GM18517 (cell line): ENCODE measurements around the gene POLE.
"Not testable (repeated sequence)": the region's sequence is repeated elsewhere in the genome, so short reads cannot be mapped to it uniquely, and the experiment has no call there.

ENCODE experiments used
- ATAC-seq: cut with Tn5 transposase; IDR thresholded peaks from one replicate; pipeline ENCODE4 v1.9.1; 2021; ENCODE audit warnings: mild to moderate bottlenecking, moderate library complexity; ENCODE audit not compliant: unreplicated experiment

POLE gene

DNA sequence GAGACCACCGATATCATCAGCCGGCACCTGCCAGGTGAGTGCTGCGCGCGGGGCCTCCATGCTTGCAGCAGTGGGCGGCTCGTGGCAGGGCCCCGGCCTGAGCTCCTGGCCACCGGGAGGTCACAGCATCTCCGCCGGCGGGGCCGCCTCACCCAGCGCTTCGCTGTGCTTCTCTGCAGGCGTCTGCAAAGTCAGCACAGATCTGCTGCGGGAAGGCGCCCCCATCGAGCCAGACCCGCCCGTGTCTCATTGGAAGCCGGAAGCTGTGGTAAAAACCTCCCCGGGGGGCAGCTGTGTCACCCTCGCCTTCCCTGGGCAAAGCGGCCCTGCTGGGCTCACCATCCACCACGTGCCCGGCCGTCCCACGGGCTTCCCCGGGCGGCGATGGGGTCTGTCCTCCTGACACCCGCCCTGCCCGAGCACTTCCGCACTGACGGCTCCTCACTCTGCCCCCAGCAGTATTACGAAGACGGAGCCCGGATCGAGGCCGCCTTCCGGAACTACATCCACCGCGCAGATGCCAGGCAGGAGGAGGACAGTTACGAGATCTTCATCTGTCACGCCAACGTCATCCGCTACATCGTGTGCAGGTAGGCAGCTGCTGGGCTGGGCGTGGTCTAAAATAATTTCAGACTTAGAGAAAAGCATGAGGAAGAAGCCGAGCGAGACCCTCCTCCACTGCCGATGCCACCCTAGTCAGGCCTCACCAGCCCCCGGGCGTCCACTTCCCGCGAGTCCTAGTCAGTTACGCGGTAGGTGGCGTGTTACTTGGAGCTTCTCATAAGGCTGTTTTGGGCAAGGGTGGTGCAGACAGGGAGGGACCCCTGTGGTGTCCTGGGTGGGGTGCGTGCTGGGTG is 30.6 kb upstream of the POLE start:
- ATAC-seq: no peak

DNA sequence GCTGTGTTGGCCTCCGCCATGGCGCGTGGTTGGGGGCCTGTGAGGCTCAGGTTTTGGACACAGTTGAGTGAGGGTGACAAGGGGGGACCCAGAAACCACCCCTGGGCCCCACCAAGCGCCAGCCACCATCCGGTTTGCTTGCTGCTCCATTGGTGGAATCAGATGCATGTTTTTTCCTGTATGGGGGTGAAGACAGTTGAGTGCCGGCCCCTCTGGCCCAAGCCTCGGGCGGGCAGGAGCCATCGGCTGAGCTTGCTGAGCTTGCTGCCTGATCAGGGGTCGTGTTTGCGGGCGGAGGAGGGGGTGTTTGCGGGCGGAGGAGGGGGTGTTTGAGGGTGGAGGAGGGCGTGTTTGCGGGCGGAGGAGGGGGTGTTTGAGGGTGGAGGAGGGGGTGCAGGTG is 29.9 kb upstream of the POLE start:
- ATAC-seq: no peak

DNA sequence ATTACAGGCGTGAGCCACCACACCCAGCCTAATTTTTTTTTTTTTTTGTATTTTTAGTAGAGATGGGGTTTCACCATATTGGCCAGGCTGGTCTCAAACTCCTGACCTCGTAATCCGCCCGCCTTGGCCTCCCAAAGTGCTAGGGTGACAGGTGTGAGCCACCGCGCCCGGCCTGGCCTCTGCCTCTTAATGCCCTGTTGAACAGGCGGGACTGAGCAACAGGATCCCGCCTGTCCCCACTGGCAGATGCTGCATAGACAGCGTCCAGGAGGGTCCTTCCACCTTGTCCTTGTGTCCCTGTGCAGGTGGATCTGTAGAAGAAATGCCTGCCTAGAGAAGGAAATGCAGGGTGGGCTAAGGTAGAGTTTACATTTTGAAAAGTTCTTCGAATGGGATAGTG is 29.2 kb upstream of the POLE start:
- ATAC-seq: no peak

DNA sequence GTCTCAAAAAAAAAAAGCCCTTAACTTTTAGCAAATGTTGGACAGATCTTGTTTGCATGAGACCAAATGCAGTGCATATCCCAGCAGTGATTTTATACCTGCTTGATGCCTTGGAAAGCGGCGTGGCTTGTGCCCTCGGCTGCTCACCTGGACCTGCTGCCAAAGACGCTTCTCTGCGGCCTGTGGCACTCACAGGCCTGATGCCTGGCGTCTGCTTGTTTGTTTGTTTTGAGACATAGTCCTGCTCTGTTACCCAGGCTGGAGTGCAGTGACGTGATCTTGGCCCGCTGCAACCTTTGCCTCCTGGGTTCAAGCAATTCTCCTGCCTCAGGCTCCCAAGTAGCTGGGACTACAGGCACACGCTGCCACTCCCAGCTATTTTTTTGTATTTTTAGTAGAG is 28.7 kb upstream of the POLE start:
- no peak for ATAC-seq

DNA sequence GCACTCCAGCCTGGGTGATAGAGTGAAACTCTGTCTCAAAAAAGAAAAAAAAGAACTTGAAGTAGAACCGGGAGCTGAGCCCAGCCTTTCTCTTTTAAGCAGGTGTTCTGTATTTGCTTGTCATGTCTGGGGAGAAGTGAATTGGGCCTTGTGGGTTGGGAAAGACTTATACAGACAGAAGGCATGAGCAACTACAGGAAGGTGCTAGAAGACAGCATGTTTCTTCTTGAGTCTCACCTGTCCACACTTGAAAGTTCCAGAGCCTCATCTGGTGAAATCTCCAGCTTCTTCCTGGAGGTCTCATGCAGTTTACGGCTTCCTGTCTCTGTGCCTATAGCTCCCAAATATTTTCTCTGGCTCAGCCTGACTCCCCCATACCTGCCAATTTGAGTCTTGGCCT is 26.0 kb upstream of the POLE start:
- no peak for ATAC-seq

DNA sequence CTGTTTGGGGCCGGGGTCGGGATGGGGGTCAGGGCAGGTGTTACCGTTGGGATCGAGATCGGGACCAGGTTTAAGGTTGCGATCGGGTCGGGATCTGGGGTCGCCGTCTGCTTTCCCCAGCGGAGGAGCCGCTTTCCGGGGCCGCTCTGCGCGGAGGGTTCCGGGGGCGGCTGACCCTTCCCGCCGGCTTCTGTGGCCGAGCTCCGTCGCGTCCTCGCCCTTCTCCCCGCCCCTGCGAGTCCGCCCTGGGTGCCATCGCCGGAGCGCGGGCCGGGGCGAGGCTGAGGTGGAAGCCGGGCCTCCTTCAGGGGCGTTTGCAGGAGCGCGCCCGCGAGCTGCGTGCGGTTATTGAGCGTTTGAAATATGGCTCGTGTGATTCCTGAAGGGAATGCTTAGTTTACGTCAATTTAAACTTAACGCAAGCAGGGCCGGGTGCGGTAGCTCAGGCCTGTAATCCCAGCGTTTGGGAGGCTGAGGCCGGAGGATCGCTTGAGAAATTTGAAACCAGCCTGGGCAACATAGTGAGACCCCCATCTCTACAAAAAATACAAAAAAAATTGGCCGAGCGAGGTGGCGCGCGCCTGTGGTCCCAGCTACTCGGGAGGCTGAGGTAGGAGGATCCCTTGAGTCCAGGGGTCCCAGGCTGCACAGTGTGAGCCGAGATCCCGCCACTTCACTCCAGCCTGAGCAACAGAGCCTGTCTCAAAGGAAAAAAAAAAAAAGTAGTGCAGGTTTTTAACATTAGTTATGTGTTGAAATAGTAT is 24.1 kb upstream of the POLE start:
- peak; percentile 5 for ATAC-seq

DNA sequence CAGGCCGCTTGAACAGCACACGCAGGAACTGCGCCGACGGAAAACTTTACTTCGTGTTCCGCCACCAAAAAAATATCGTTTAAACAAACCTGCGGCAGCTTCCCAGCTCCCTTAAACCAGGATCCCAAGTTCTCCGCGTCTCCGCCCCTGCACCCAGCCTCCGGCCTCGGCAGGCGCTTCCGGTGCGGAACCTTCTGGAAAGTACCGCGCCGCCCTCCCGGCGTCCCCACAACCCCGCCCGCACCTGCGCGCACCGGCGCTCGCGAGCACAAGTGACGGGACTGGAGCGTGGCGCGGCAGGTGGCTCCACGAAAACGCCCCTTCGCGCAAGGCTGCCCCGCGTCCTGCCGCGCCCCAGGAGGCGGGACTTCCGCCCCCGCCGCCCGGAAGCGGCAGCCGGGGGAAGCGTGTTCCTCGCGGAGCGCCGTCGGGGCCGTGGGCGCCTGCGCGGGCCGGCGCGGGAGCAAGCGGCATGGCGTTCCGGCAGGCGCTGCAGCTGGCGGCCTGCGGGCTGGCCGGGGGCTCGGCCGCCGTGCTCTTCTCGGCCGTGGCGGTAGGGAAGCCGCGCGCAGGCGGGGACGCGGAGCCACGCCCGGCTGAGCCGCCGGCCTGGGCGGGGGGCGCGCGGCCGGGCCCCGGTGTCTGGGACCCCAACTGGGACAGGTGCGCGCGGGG is 23.4 kb upstream of the POLE start, which contains the start of gene PGAM5:
PGAM5 (plus strand) TSS at position 438 of the 675 bp plus-strand sequence; CDS start at position 473, 35 bp downstream.
- ATAC-seq: peak; percentile 85

DNA sequence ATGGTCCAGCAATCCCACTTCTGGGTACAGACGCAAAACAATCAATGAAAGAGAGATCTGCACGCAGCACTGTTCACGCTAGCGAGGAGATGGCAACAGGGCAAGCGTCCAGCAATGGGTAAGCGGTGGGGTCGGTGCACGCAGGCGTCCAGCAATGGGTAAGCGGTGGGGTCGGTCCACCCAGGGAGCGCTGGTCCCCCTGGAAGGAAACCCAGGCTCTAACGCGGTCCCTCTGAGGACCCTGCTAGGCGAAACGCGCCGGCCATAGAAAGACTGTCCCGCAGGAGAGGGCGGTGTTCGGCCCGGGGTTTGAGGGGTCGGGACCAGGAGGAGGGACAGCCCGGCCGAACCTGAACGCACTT is 22.9 kb upstream of the POLE start:
- peak; percentile 41 for ATAC-seq

DNA sequence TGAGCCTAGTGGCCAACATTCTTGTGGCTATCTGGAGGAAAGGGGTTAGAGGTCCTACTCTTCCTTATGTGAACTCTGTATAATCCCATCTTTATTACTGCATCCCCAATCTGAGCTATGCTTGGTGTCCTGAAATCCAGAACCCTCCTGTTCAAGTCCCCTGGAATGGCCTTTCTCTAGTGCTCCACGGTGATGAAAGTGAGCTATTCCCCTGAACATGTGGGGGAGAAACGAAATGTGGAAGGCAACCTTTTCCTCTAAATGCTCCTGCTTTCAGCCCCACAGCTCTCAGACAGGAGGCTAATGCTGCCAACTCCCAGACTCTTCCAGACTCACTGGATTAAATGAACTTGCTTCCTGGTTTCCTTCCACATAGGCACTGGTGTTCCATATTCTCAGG is 21.0 kb upstream of the POLE start:
- ATAC-seq: no peak

DNA sequence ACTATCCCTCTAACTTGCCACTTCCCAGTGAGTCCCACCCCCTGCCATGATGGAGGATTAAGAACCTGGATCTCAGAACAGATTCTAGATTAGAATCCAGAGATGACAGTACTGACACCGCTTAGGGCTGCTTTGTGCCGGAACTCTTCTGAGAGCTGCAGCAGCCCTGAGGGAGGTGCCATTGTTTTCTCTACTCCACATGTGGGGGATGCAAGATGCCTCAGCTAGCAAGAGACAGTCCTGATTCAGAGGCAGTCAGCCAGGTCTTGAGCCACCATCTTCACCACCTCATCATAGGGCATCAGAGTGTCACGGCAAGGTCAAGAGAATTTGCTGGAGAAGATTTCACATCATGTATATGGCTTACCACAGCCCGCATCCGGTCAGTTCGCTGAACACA is 20.1 kb upstream of the POLE start:
- ATAC-seq: no peak

DNA sequence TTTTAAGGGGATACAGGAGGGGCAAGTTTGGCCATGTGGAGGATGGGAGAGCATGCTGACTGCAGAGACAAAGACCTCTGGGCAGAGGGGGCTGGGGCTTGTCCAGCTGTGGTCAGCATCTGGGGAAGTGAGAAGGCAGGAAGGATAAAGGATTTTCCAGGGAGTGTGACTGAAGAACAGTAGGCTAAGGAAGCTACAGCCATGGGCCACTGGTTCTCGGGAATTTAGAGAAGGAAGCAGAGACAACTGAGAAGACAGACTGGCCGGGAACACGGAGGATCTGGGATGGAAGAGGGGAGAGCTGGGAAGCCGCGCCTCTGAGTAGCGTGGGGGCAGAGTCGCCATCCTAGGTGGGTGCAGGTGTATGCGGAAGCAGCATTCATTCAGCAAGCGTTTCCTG is 16.5 kb upstream of the POLE start:
- ATAC-seq: no peak

DNA sequence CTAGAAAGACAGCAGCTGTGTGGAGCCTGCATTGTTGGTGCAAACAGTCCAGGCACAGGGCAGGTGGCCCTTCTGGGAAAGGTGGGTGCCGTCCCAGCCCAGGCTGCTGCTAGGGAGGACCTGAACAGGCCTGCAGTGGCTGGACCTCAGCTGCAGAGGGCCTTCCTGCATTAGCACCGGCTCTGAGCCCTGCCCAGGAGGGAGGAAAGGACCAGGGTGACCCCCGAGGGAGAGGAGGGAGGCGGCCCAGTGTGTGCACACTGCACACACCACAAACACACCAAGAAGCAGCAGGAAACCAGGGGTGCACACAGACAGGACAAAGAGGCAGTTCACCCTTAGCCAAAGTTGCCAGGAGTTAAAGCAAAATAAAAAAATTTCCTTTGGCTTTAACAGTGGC is 15.5 kb upstream of the POLE start:
- ATAC-seq: no peak

DNA sequence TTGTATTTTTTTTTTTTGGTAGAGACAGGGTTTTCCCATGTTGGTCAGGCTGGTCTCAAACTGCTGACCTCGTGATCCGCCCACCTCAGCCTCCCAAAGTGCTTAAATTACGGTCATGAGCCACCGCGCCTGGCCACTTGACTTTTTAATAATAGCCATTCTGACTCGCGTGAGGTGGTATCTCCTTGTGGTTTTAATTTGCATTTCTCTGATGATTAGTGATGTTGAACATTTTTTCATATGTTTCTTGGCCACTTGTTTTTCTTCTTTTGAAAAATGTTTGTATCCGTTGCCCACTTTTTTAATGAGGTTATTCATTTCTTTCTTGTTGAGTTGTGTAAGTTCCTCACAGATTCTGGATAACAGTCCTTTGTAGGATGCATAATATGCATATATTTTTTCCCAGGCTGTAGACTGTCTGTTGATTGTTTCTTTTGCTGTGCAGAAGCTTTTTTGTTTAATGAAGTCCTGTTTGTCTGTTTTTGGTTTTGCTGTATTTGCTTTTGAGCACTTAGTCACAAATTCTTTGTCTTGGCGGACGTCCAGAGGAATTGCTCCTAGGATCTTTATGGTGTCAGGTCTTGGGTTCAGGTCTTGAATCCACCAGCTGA is 13.2 kb upstream of the POLE start:
- ATAC-seq: no peak

DNA sequence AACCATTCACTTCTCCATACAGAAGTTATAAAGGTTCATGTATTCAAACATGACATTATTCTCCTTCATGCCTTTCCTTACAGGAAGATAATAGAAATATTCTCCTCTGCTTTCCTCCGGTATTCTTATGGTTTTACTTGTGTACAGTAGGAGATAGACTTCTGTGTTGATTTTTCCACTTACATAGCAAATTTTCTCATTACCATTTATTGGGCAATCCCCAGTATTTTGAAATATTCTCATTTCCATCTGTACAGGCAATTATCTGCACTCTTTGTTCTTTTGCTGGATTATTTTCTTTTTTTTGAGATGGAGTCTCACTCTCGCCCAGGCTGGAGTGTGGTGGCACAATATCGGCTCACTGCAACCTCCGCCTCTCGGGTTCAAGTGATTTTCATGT is 11.2 kb upstream of the POLE start:
- ATAC-seq: no peak

DNA sequence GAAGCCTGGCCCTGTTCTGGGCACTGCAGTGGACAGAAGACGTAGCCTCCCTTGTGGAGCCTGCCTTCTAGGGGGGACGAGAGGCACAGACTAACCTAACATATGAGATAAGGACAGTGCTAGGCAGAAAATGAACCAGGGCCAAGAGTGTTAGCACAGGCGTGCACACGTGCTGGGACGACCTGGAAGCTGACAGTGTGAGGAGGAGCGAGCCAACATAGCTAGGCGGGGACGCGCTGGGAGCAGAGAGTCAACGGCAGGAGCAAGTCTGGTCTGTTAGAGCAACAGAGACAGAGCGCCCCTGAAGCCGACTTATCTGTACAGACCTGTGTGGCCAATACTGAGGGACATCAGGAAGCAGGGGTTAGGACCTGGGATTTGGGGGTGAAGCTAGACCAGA is 8.3 kb upstream of the POLE start:
- ATAC-seq: no peak

DNA sequence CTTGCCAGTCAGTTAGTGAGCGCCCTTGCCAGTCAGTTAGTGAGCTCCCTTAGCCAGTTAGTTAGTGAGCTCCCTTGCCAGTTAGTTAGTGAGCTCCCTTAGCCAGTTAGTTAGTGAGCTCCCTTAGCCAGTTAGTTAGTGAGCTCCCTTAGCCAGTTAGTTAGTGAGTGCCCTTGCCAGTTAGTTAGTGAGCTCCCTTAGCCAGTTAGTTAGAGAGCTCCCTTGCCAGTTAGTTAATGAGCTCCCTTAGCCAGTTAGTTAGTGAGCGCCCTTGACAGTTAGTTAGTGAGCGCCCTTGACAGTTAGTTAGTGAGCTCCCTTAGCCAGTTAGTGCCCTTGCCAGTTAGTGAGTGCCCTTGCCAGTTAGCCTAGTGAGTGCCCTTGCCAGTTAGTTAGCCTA is 7.7 kb upstream of the POLE start:
- ATAC-seq: not testable (repeated sequence)

DNA sequence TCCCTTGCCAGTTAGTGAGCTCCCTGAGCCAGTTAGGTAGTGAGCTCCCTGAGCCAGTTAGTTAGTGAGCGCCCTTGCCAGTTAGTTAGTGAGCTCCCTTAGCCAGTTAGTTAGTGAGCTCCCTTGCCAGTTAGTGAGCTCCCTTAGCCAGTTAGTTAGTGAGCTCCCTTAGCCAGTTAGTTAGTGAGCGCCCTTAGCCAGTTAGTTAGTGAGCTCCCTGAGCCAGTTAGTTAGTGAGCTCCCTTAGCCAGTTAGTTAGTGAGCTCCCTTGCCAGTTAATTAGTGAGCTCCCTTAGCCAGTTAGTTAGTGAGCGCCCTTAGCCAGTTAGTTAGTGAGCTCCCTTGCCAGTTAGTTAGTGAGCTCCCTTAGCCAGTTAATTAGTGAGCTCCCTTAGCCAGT is 4.9 kb upstream of the POLE start:
- ATAC-seq: not testable (repeated sequence)

DNA sequence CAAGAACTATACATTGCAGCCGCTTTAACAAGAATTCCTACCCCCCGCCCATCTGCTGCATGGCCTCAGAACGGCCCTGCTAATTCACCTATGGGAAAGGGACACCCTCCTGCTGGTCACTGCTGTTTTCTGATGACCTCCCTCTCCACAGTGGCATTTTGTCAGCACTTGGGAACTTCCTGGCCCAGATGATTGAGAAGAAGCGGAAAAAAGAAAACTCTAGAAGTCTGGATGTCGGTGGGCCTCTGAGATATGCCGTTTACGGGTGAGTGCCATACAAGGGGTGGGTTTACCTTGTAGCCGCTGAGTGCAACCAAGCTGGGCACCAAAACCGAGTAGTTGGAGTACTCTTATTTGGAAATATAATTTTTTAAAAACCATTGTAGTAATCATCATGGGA is 3.0 kb upstream of the POLE start:
- ATAC-seq: no peak

DNA sequence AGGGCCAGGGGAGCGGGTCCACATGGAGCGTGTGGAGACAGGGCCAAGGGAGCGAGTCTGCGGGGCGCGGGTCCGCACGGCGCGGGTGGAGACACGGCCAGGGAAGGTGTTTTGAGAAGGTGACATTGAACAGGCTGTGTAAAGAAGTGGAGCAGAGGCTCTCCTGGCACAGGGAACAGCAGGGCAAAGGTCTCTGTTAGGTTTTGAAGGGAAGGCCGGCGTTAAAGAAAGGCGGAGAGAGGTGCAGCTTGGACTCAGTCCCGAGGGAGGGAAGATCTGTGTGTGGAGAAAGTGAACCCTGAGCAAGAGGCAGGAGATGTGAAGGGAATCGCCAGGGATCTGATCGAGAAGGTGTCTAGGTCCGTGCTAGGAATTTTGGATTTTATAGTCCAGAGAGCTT is 2.1 kb upstream of the POLE start:
- no peak for ATAC-seq

DNA sequence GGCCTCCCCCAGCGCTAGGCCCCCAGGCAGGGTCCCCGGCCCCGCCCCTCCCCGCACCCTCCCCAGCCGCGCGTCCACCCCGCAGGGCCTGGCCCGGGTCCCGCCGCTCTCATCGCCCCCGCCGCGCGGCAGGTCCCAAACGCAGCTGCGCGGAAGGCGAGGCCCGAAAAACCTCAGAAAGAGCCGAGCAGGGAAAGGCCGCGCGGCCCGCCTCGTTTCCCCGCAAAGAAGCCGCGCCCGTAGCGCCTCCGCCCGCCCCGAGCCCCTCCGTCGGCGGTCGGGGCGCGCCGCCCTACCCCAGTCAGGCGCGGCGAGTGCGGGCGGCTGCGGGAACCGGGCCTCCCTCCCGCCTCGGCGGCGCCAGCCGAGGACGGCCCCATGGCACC is 324 bp downstream of the POLE start:
- ATAC-seq: no peak

DNA sequence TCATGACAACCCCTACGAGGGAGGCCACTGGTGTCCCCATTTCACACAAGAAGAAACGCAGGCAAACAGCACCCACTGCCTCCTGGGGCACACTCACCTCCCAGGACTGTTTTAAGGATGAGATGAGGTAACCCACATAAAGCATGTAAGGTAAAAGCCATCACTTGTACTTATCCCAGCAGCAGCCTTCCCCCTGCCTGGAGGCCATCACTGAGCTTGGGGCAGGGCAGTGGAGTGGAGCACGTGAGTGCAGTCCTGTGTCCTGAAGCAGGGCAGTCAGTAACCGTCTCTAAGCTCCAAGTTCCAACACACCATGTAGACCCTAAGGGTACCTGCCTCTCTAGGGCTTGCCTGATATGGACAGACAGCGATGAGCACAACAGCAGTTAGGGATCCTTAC is 1.7 kb downstream of the POLE start:
- ATAC-seq: no peak
